ENCODE data around the gene DSC3.

DNA sequence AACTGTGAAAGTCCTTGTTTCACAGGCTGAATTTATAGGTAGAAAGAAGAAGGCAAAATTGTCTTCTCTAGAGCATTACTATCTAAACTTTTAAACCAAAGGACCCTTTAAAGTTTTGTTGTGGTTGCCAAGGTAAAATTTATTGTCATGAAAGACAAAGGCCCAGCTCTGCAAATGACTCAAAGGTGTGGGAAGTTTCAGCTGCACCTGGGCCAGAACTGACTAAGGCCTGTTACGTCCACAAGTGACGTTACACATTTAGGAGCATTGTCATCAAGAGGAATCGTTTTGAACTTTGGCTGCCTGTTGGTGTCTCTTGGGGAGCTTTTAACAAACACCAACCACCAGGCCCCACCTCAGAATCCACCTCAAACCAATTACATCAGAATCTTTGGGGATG is 8.1 kb upstream of the DSC3 start:
- TF ChIP-seq, protein P1, sequence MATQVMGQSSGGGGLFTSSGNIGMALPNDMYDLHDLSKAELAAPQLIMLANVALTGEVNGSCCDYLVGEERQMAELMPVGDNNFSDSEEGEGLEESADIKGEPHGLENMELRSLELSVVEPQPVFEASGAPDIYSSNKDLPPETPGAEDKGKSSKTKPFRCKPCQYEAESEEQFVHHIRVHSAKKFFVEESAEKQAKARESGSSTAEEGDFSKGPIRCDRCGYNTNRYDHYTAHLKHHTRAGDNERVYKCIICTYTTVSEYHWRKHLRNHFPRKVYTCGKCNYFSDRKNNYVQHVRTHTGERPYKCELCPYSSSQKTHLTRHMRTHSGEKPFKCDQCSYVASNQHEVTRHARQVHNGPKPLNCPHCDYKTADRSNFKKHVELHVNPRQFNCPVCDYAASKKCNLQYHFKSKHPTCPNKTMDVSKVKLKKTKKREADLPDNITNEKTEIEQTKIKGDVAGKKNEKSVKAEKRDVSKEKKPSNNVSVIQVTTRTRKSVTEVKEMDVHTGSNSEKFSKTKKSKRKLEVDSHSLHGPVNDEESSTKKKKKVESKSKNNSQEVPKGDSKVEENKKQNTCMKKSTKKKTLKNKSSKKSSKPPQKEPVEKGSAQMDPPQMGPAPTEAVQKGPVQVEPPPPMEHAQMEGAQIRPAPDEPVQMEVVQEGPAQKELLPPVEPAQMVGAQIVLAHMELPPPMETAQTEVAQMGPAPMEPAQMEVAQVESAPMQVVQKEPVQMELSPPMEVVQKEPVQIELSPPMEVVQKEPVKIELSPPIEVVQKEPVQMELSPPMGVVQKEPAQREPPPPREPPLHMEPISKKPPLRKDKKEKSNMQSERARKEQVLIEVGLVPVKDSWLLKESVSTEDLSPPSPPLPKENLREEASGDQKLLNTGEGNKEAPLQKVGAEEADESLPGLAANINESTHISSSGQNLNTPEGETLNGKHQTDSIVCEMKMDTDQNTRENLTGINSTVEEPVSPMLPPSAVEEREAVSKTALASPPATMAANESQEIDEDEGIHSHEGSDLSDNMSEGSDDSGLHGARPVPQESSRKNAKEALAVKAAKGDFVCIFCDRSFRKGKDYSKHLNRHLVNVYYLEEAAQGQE (IDR thresholded peaks at IDR 0.05; ENCODE audit: low read depth) = no peak
- no peak for TF ChIP-seq TAF1 (IDR thresholded peaks at IDR 0.05; ENCODE audit: low read depth)
- no peak for TF ChIP-seq RAD21 (IDR thresholded peaks at IDR 0.05; ENCODE audit: low read depth)
